ENCODE results near the gene ABCA4. TPM values are rescaled to one million over a fixed set of nuclear protein-coding genes. Genes with fewer than 3 reads are reported as not detected.

ABCA4 gene
- total and polyA plus RNA-seq, 2 of the 8 experiments (the other 6 are each of a cell fraction or from before 2014, with no cell fraction given), result 0.06 TPM; not detected in 1

DNA sequence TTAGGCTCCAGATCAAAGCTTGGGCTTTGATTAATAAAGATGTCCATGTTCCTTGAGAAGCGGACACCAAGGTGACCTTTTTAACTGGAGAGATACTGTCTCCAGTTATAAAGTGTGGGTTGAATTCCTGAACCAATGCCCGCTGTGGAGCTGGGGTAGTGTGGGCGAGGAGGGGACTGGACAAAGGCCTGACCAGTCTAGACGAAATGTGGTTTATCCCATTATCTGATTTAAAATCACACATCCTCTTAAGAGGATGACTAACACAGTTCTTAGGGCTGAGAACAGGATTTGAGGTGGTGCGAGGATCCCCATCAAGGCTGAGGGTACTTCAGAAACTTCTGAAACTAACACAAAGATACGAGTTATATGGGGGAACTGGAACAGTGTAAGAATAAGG is 127.2 kb downstream of the ABCA4 start:
- ChIA-PET POLR2A (ENCODE audit: partially characterized antibody) (no interaction called here), CTCF (ENCODE audit: partially characterized antibody) (interaction anchor here (0.6 to 5.3 kb wide), 6 partner anchors 13 to 403 kb away, joined by 3 to 46 read pairs (median 5); no protein-coding TSS in a partner anchor)
- Histone ChIP-seq H3K79me1 (ENCODE audit: low read depth, low read length) (no peaks in the 10 kb centered on the region), H2BK120ac (replicated peaks; ENCODE audit: low read depth, low read length) (no peak overlapping the region), H4K8ac (ENCODE audit: extremely low read depth, insufficient read depth, low read length) (no peak overlapping the region), H2BK5ac (ENCODE audit: low read depth, low read length) (no peak overlapping the region), H3K4me3 (ENCODE audit: extremely low read depth in 1 of 4, insufficient read depth in 2 of 4, low read depth in 3 of 4, low read length in 4 of 4) (no peak overlapping the region), H3K23ac (ENCODE audit: insufficient read length) (no peak overlapping the region), H4K20me1 (replicated peaks in 1 of 2; ENCODE audit: control insufficient read depth in 1 of 2, insufficient read depth in 2 of 2, low read length in 2 of 2) (no peaks in the 10 kb centered on the region), H3K14ac (ENCODE audit: insufficient read length) (no peak overlapping the region), H3K4ac (replicated peaks; ENCODE audit: insufficient read length, low read depth, low read length) (no peak overlapping the region), H3K9me3 (ENCODE audit: insufficient read depth in 2 of 2, low read depth in 1 of 2, low read length in 1 of 2) (no peaks in the 10 kb centered on the region), H2AK5ac (ENCODE audit: low read depth, low read length) (no peak overlapping the region), H2BK20ac (ENCODE audit: low read length) (no peak overlapping the region), H2BK12ac (ENCODE audit: low read depth, low read length) (no peak overlapping the region), H2BK15ac (ENCODE audit: low read length) (no peak overlapping the region), H3K18ac (ENCODE audit: extremely low read depth, low read length) (no peak overlapping the region), H3K23me2 (ENCODE audit: low read depth, low read length) (no peaks in the 10 kb centered on the region), H3K27ac (ENCODE audit: low read depth, low read length) (no peak overlapping the region), H2AFZ (ENCODE audit: low read length) (no peak overlapping the region), H3K27me3 (replicated peaks in 1 of 4; ENCODE audit: control insufficient read depth in 3 of 4, extremely low read depth in 1 of 4, insufficient read depth in 3 of 4, low read length in 3 of 4) (no peaks in the 10 kb centered on the region), H3K4me2 (ENCODE audit: insufficient read depth in 1 of 2, low read depth in 2 of 2, low read length in 2 of 2) (no peak overlapping the region), H3K9ac (replicated peaks in 1 of 4; ENCODE audit: extremely low read depth in 1 of 4, low read depth in 3 of 4, low read length in 3 of 4) (no peak overlapping the region), H3K79me2 (ENCODE audit: control insufficient read depth in 1 of 2, insufficient read depth in 2 of 2, low read length in 2 of 2) (no peaks in the 10 kb centered on the region), H3K56ac (replicated peaks; ENCODE audit: insufficient read length, low read depth, low read length) (no peak overlapping the region), H3K36me3 (ENCODE audit: control insufficient read depth in 2 of 4, insufficient read depth in 4 of 4, low read length in 3 of 4) (no peaks in the 10 kb centered on the region), H4K5ac (ENCODE audit: insufficient read length, low read depth, low read length) (no peak overlapping the region), H3K4me1 (replicated peaks in 1 of 4; ENCODE audit: control insufficient read depth in 3 of 4, insufficient read depth in 4 of 4, low read length in 3 of 4) (peaks cover 0 to 3% (median 0%) of the 10 kb centered on the region in 4 experiments; a peak in 2 of 7 replicates), H4K91ac (replicated peaks; ENCODE audit: insufficient read length, low read length) (no peak overlapping the region)
- 81% methylated on average over 6 of the region's 6 CpGs; no CpG with 5 or more reads in 1 of the 2 experiments for WGBS, 2 experiments (ENCODE audit: extremely low coverage in 1 of 2, insufficient coverage in 1 of 2, insufficient read length in 1 of 2, insufficient replicate concordance in 2 of 2, low coverage in 1 of 2, low lambda C conversion rate in 2 of 2, missing lambda C conversion rate in 1 of 2)
- no peak for FAIRE-seq
- TF ChIP-seq CREB1 (IDR thresholded peaks at IDR 0.05) (no peak), FOSL1 (IDR thresholded peaks at IDR 0.05; ENCODE audit: insufficient read depth, low read depth, low read length) (no peak), POLR2AphosphoS5 (IDR thresholded peaks at IDR 0.05; ENCODE audit: low read depth, low read length) (no peak)
- DNase-seq (ENCODE audit: low read depth in 1 of 2, low spot score in 2 of 2), result no peak
